Psoas muscle (tissue), 8 donors: ENCODE measurements around the gene ENSA. TPM values are rescaled to one million over a fixed set of nuclear protein-coding genes. Genes with fewer than 3 reads are reported as not detected.
A peak's percentile ranks its signal among the peaks of the same experiment; 100 is the strongest.
"Not testable (repeated sequence)": the region's sequence is repeated elsewhere in the genome, so short reads cannot be mapped to it uniquely, and the experiment has no call there.

Experiments
- ATAC-seq, 4 donors: fragments of 200-7000 bp; cut with Tn5 transposase; one replicate each; pipeline ENCODE4 v1.9.1; 2020; ENCODE audit warnings: moderate library complexity in 3 of 4, mild to moderate bottlenecking in 2 of 4
- DNase-seq, 2 donors: peaks; one replicate each; pipeline ENCODE4 v3.0.0-alpha.2; 2020
- H3K27ac ChIP-seq: fragments of 200-600 bp; one replicate; pipeline ENCODE4 v1.8.0; 2022
- H3K27me3 ChIP-seq, 3 donors: fragments of 200-600 bp in 1 of 3; one replicate each; pipeline versions ENCODE4 v1.6.1 to v1.8.0; 2013 to 2022; ENCODE audit warnings: low read length in 2 of 3, mild to moderate bottlenecking in 2 of 3, moderate library complexity in 1 of 3; ENCODE audit not compliant: insufficient read depth in 3 of 3
- H3K36me3 ChIP-seq, 2 donors: fragments of 200-600 bp in 1 of 2; one replicate each; pipeline versions ENCODE4 v1.6.1 to v1.8.0; 2013 to 2022; ENCODE audit warnings: low read depth in 1 of 2, mild to moderate bottlenecking in 1 of 2, moderate library complexity in 1 of 2; ENCODE audit not compliant: insufficient read depth in 1 of 2
- H3K4me1 ChIP-seq: fragments of 200-600 bp; one replicate; pipeline ENCODE4 v1.8.0; 2022
- H3K4me3 ChIP-seq: fragments of 200-600 bp; one replicate; pipeline ENCODE4 v1.8.0; 2022; ENCODE audit warnings: mild to moderate bottlenecking
- H3K9me3 ChIP-seq: fragments of 200-600 bp; one replicate; pipeline ENCODE4 v1.8.0; 2022
- CTCF ChIP-seq: fragments of 200-600 bp; IDR thresholded peaks from one replicate; pipeline ENCODE4 v1.8.0; 2022; ENCODE audit warnings: antibody characterized with exemption
- WGBS, 3 donors: extraction: QIAGEN DNeasy Blood & Tissue Kit; methylation state at CpG; one replicate each; pipeline versions ENCODE4 v1.1.6 to v1.1.7; 2013; 5-methylcytosine and 5-hydroxymethylcytosine counted together
- intact Hi-C, 2 donors: fragments of 100-400 bp; cut with DNase I; formaldehyde crosslinking; loops; one replicate each; pipeline versions ENCODE4 v1.11.0 to v1.14.2; 2022
- polyA plus RNA-seq, 3 donors: library from polyadenylated mRNA; stranded (reverse); fragments of 200-250 nt; gene quantifications; one replicate each; pipeline ENCODE4 v1.2.3, GENCODE V29; 2013
- total RNA-seq, 4 donors: library from RNA; stranded (reverse); fragmentation: NEBNext Ultra II Directional in 2 of 4; extraction: Animal tissue kit (Norgen Biotek cat#: 25700) in 2 of 4; gene quantifications; one replicate each; pipeline versions ENCODE4 v1.2.1 to v1.2.4, GENCODE V29; 2021 to 2023
- donor health status: healthy with polysubstance abuse.
- donor health status: DM: no; HTN: no; CAD: no; lungs with moderate emphysema.
- donor health status: Bipolar disorder and iron deficiency.
- donor health status: healthy.
- donor health status: DM: yes; HTN: yes; CAD: no.
- donor health status: DM: no; HTN: no; CAD: no.
- donor health status: DM: no; HTN: no; CAD: no.
- donor health status: DM: yes; HTN: yes; CAD: no.

ENSA gene
- total and polyA plus RNA-seq, 7 donors: 76.7 to 199 (median 160) TPM

- no peaks in the 10 kb centered on the region for H3K27me3 ChIP-seq
- H3K36me3 ChIP-seq: no peaks in the 10 kb centered on the region
- H3K9me3 ChIP-seq: no peaks in the 10 kb centered on the region
- H3K27ac ChIP-seq: no peak overlapping the region
- no peak for DNase-seq
- H3K4me1 ChIP-seq: peaks cover 9% of the 10 kb centered on the region
- no peak for ATAC-seq
- no peak for TF ChIP-seq CTCF
- no peak overlapping the region for H3K4me3 ChIP-seq
- intact Hi-C loops: no loop called here
- WGBS, 3 donors: 84 to 93% (median 90%) methylated on average over 7 of the region's 7 CpGs
These were observed 22.8 kb downstream of the ENSA start for GRCh38 chr1:150606463-150607142.

GRCh38 chr1:150605451-150605731 is 24.0 kb downstream of the ENSA start:
- 95 to 97% (median 97%) methylated on average over 3 of the region's 3 CpGs for WGBS, 3 donors
- H3K4me3 ChIP-seq, H3K36me3 ChIP-seq, DNase-seq, H3K4me1 ChIP-seq, intact Hi-C loops, H3K27me3 ChIP-seq, ATAC-seq, H3K9me3 ChIP-seq: not testable (repeated sequence)
- peak overlapping the region; percentile 65 for H3K27ac ChIP-seq

- peak overlapping the region; percentile 65 for H3K27ac ChIP-seq
- DNase-seq: no peak
- H3K4me3 ChIP-seq: no peak overlapping the region
- no peak for TF ChIP-seq CTCF
- H3K9me3 ChIP-seq: no peaks in the 10 kb centered on the region
- ATAC-seq: no peak
- peaks cover 9% of the 10 kb centered on the region for H3K4me1 ChIP-seq
- WGBS, 3 donors: 95 to 97% (median 96%) methylated on average over 2 of the region's 2 CpGs
- H3K36me3 ChIP-seq: peaks cover 0 to 5% of the 10 kb centered on the region in 2 donors
- H3K27me3 ChIP-seq: no peaks in the 10 kb centered on the region
- intact Hi-C loops: no loop called here
These were observed 25.2 kb downstream of the ENSA start for GRCh38 chr1:150604226-150604588.

DNA sequence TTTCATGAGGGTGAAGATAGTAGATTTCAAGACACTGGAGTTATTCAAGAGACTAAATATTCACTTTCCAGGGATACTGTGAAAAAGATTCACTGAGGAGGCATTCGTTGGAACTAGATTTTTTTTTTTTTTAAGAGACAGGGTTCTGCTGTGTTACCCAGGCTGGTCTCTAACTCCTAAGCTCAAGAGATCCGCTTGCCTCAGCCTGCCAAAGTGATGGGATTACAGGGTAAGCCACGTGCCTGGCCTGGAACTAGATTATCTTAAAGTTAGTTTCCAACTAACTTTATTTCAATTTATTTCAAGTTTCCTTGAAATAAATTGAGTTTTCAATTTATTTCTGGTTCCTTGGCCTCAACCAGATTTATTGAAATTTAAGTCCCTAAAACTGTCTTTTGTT is 25.7 kb downstream of the ENSA start:
- no peaks in the 10 kb centered on the region for H3K9me3 ChIP-seq
- no peak for TF ChIP-seq CTCF
- no peak for DNase-seq
- no peak for ATAC-seq
- intact Hi-C loops: no loop called here
- WGBS, 3 donors: 63 to 81% (median 69%) methylated on average over 3 of the region's 3 CpGs
- peak overlapping the region; percentile 65 for H3K27ac ChIP-seq
- H3K4me3 ChIP-seq: no peak overlapping the region
- H3K27me3 ChIP-seq: no peaks in the 10 kb centered on the region
- peaks cover 9% of the 10 kb centered on the region for H3K4me1 ChIP-seq
- H3K36me3 ChIP-seq: peaks cover 0 to 5% of the 10 kb centered on the region in 2 donors

GRCh38 chr1:150602372-150602771 is 27.0 kb downstream of the ENSA start:
- 90 to 94% (median 91%) methylated on average over 11 to 12 of the region's 12 CpGs for WGBS, 3 donors
- H3K36me3 ChIP-seq, ATAC-seq, DNase-seq, H3K27me3 ChIP-seq, H3K9me3 ChIP-seq, H3K27ac ChIP-seq, H3K4me3 ChIP-seq, intact Hi-C loops, H3K4me1 ChIP-seq: not testable (repeated sequence)

DNA sequence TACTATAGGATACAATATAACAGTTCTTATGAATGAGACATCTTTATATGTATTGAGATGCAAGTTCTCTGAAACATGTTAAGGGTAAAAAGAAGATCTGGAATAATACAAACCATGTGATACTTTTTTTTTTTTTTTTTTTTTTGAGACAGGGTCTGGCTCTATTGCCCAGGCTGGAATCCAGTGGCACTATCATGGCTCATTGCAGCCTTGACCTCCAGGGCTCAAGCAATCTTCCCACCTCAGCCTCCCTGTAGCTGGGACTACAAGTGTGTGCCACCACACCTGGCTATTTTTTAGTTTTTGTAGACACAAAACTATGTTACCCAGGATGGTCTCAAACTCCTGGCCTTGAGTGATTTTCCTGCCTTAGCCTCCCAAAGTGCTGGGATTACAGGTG is 27.9 kb downstream of the ENSA start:
- no peak for ATAC-seq
- no peak for TF ChIP-seq CTCF
- Histone ChIP-seq H3K4me3 (no peak overlapping the region), H3K36me3 (peaks cover 0 to 5% of the 10 kb centered on the region in 2 donors), H3K4me1 (peaks cover 9% of the 10 kb centered on the region), H3K27me3 (no peaks in the 10 kb centered on the region), H3K9me3 (no peaks in the 10 kb centered on the region), H3K27ac (no peak overlapping the region)
- no peak for DNase-seq
- intact Hi-C loops: no loop called here

GRCh38 chr1:150598346-150598745 is 31.1 kb downstream of the ENSA start:
- H3K27ac ChIP-seq, H3K9me3 ChIP-seq, intact Hi-C loops, H3K4me3 ChIP-seq, H3K4me1 ChIP-seq, H3K36me3 ChIP-seq, DNase-seq, H3K27me3 ChIP-seq, ATAC-seq: not testable (repeated sequence)
- WGBS, 3 donors: 70 to 89% (median 74%) methylated on average over 4 of the region's 4 CpGs
